Stimulated activated CD8-positive, alpha-beta memory T cell treated with anti-CD3 and anti-CD28 coated beads, Interleukin-12 subunit alpha, Interleukin-12 subunit beta, amount 100 ng/mL, for 4 hours (primary cell): Measurements from ENCODE around the gene CACNA1B.

Experiments used
- DNase-seq: peaks from one replicate; pipeline ENCODE4 v3.0.0-alpha.2; 2020; ENCODE audit warnings: low read depth

CACNA1B gene

GRCh38 chr9:138053321-138053868 is 175.8 kb downstream of the CACNA1B start:
- no peak for DNase-seq

DNA sequence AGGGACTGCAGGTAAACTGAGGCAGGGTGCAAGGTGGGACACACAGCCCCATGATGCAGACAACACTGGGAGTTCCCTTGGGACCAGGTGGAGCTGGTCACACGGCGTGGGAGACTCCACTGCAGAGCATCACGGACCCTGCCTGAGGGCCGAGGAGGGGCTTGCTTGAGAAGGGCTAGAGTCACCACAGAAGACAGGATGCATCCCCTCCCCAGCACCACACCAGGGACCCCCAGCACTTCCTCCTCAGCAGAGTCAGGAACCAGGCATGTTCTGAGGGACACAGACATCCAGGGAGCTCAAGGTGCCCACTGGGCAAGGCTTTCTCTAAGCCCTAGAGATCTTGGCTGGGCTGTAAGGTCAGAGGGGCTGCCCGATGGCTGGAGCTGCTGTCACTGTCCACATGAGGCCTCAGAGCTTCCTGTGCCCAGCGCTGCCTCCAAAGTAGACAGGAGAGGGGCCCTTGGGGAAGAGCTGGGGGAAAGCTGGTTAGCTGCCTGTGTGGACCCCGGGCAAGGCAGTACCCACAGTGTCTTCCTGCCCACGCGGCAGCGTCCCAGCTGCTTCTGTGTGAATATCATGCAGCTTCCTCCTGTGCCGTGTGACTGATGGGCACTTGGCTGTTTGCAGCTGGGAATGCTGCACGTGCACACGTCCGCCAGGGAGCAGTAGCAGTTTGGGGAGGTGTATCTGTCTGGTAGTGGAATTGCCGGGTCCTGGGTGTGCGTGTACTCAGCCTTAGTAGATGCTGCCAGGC is 176.6 kb downstream of the CACNA1B start:
- no peak for DNase-seq

DNA sequence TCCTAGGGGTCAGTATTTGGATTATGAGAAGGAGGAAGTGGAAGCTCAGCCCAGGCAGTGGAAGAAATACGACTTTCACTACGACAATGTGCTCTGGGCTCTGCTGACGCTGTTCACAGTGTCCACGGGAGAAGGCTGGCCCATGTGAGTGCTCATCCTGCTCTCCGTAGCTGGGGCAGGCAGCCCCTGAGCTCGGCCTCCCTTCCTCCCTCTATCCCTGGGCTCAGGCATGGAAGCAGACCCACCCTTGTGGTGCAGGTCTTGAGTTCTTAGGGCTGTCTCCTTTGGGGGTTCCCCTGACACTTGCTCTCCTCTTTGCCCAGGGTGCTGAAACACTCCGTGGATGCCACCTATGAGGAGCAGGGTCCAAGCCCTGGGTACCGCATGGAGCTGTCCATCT is 180.1 kb downstream of the CACNA1B start:
- DNase-seq, result no peak

- DNase-seq, result no peak
These were observed 180.6 kb downstream of the CACNA1B start for GRCh38 chr9:138058181-138058580.

GRCh38 chr9:138059196-138059595 is 181.6 kb downstream of the CACNA1B start:
- DNase-seq, result no peak

DNA sequence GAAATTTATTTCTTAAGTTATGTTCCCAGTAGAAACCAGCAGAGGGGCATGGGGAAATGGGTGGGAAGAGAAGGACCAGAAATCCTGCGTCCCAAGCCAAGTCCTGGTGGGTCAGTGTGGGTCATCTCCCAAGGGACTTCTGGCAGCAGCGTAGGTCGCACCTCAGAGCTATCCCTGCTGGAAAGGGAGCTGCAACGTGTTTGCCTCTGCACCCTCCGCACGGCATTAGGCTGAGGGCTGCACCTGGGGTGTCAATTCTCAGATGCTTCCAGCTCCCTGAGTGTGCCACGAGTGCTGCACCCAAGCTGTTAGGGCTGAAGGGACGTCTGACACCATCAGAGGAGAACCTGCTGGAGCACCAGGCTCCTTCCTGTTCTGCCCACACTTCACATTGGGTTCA is 182.8 kb downstream of the CACNA1B start:
- DNase-seq, result no peak

- no peak for DNase-seq
These were observed 183.3 kb downstream of the CACNA1B start for GRCh38 chr9:138060881-138061280.

- no peak for DNase-seq
These were observed 184.0 kb downstream of the CACNA1B start for GRCh38 chr9:138061631-138062030.

GRCh38 chr9:138062196-138062595 is 184.6 kb downstream of the CACNA1B start:
- DNase-seq, result no peak

GRCh38 chr9:138063033-138063432 is 185.5 kb downstream of the CACNA1B start:
- no peak for DNase-seq

GRCh38 chr9:138063785-138064184 is 186.2 kb downstream of the CACNA1B start:
- DNase-seq, result no peak

GRCh38 chr9:138064547-138064946 is 187.0 kb downstream of the CACNA1B start:
- no peak for DNase-seq

- DNase-seq, result no peak
These were observed 187.7 kb downstream of the CACNA1B start for GRCh38 chr9:138065287-138065686.

DNA sequence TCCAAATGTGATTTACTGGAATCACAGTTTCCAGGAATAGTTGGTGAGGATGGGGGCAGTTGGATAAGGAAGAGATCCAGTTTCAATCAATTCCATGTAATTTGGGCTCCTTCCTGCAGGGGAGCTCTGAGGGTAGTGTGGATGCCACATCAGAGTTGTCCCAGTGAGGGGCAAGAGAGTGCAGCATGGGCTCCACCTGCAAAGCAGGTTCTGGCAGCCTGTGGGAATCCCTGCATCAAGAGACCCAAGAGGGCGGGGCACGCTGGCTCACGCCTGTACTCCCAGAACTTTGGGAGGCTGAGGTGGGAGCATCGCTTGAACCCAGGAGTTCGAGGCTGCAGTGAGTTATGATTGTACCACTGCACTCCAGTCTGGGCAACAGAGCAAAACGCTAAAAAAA is 188.5 kb downstream of the CACNA1B start:
- DNase-seq, result no peak

DNA sequence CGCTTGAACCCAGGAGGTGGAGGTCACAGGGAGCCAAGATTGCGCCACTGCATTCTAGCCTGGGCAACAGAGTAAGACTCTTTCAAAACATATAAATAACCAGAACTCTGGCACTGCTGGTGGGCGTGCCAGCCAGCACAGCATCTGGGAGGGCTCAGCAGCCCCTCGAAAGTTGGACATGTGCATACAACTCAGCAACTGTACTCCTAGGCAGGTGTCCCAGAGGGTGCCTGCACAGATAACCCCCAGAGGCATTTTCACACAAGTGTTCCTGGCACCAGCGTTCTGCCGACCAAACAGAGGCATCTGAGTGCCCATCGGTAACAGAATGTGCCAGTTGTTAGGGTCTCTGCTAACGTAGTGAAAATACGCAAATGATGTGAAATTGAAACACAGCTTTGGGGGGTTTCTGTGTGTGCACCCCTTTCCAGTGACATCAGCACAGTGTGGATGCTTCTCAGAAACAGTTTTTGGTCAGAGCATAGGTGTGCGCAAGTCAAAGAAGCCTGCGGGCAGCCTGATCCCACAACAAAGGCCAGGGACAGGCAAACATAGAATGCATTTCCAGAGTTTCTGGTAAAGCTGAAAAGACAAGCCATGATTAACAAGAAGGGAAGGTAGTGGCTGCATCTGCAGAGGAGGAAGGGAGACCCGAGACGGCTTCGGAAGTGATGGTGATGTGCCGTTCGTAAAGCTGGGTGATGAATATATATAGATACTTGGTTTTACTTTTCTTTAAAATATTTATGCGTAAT is 190.2 kb downstream of the CACNA1B start:
- DNase-seq, result no peak

- DNase-seq, result no peak
These were observed 191.0 kb downstream of the CACNA1B start for GRCh38 chr9:138068601-138069035.

DNA sequence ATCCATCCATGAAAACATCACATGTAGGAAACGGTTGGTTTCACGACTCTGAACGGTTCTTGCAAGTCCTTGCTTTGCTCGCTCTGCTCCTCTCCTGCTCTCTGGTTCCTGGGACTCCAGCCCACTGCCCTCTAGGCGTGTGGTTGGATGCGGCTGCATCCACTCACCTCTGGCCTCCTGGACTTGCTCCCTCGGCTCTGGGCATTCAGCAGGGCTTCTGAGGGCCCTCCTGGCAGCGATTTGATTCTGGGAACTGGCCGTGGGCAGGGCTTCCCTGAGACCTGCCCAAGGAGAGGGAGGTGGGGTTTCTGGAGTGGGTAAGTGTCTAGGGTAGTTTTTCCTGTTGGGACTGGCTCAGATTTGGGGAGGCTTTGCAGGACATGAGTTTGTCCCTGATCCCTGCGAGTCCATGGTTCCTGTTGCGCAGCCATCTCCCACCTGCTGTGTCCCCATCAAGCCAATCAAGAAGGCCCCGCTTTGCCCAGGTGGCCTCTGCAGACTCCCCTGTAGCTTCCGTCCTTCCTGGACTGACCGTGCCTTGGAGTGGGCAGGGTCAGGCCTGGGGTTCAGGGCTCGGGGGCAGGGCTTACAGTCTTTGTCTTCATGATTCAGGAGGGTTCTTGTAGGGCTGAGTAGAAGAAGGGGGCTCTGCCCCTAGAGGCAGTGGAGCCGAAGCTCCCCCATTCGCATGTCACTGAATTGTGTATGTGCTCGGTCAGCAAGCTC is 192.3 kb downstream of the CACNA1B start:
- no peak for DNase-seq

GRCh38 chr9:138070815-138071214 is 193.2 kb downstream of the CACNA1B start:
- no peak for DNase-seq

DNA sequence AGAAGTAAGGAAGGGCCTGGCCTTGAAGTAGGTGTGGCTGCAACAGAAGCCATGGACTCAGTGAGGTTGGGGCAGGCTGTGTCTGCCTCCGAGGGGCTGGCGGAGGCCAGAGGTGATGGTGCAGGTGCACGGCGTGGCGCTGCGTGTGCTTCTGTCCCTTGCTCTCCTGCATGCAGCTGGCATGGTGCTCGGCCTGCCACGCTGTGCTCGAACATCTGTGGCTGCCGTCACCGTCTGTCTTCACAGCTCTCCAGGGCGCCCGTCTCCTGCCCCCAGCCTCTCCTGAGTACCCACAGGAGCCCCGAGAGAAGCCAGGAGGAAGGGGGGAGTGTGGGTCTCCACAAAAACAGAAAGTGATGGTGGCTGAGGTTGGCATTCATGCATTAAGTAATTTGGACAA is 193.7 kb downstream of the CACNA1B start:
- DNase-seq, result no peak

- DNase-seq, result no peak
These were observed 194.1 kb downstream of the CACNA1B start for GRCh38 chr9:138071731-138072130.

DNA sequence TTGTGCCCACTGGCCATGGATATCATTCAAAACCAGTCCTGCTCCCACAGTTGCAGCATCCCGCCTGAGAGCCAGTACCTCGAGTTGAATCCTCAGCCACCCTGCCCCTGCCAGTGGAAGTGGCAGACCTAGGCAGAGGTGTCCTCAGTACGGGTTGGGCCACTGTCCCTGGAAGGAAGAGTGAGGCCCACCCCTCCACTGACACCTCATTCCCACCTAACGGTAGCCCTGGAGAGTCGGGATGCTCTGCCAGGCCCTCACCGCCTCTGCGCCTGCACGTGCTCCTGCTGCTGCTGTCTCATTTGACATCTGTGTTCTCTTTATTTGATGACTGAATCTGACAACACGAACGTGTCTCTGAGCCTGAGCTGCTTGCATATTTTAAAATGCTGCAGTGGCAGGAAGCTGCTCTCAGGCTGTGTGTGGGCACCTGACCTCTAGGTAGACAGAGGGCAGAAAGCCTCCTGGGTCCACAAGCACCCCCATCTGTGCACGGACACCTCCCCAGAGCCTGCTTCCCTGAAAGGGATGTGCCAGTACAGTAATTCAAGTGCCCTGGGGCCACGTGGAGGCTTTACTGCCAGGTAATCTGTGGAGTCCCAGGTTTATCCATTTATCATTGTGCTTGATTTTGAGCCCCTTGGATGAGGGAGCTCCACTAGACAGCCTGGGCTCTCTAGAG is 194.7 kb downstream of the CACNA1B start:
- no peak for DNase-seq

- DNase-seq, result no peak
These were observed 195.3 kb downstream of the CACNA1B start for GRCh38 chr9:138072897-138073296.
